Transverse colon (tissue), 4 donors: ENCODE measurements around the gene NUDT22. TPM values are rescaled to one million over a fixed set of nuclear protein-coding genes. Genes with fewer than 3 reads are reported as not detected.

Experiments used
- DNase-seq: peaks from one replicate; pipeline ENCODE4 v3.0.0-alpha.2; 2019
- H3K27ac ChIP-seq, 4 donors: fragments of 200-600 bp; sonication (generic); 2 replicates each; pipeline ENCODE4 v1.5.1; 2016 to 2018; ENCODE audit warnings: inconsistent platforms in 4 of 4
- H3K27me3 ChIP-seq: fragments of 200-600 bp; sonication (generic); 2 replicates; pipeline ENCODE4 v1.5.1; 2017; ENCODE audit warnings: inconsistent platforms
- H3K36me3 ChIP-seq, 4 donors: fragments of 200-600 bp; sonication (generic); 2 replicates each; pipeline ENCODE4 v1.5.1; 2017 to 2019; ENCODE audit warnings: inconsistent platforms in 4 of 4
- H3K4me1 ChIP-seq, 4 donors: fragments of 200-600 bp; sonication (generic); 2 replicates each; pipeline ENCODE4 v1.5.1; 2017 to 2020; ENCODE audit warnings: inconsistent platforms in 4 of 4
- H3K4me3 ChIP-seq, 4 donors: fragments of 200-600 bp; sonication (generic); 1 replicate in 1 of 4; 2 replicates in 3 of 4; pipeline versions ENCODE4 v1.5.1 to v1.6.1; 2017 to 2019; ENCODE audit warnings: inconsistent platforms in 4 of 4
- H3K9me3 ChIP-seq, 2 donors: fragments of 200-600 bp; sonication (generic); 2 replicates each; pipeline ENCODE4 v1.5.1; 2017 to 2019; ENCODE audit warnings: inconsistent platforms in 2 of 2
- CTCF ChIP-seq, 5 experiments: fragments of 200-600 bp in 3 of 5; fragments of 450-650 bp in 2 of 5; sonication (generic) in 3 of 5; IDR thresholded peaks; 1 replicate in 2 of 5; 2 replicates in 3 of 5; pipeline ENCODE4 v1.5.1; 2016 to 2017; ENCODE audit warnings: antibody characterized with exemption in 5 of 5, inconsistent platforms in 3 of 5, mild to moderate bottlenecking in 2 of 5, moderate library complexity in 1 of 5
- EP300 ChIP-seq: sonication (generic); formaldehyde crosslinking; IDR thresholded peaks from one replicate; pipeline ENCODE4 v1.6.1; 2017; ENCODE audit warnings: antibody characterized with exemption, low read depth
- POLR2A ChIP-seq: fragments of 450-650 bp; IDR thresholded peaks from one replicate; pipeline ENCODE4 v1.6.1; 2016; ENCODE audit warnings: antibody characterized with exemption, mild to moderate bottlenecking, moderate library complexity
- POLR2AphosphoS5 ChIP-seq, 3 donors: sonication (generic); formaldehyde crosslinking; IDR thresholded peaks; one replicate each; pipeline ENCODE4 v1.6.1; 2016; ENCODE audit warnings: antibody characterized with exemption in 3 of 3
- WGBS, 2 donors: methylation state at CpG; one replicate each; pipeline ENCODE4 v1.1.5; 2018; ENCODE audit warnings: low coverage in 1 of 2; 5-methylcytosine and 5-hydroxymethylcytosine counted together
- in situ Hi-C, 4 donors: fragments of 200-750 bp; cut with MboI; loops; one replicate each; pipeline versions ENCODE4 v1.15.0 to v1.15.1; 2017; ENCODE audit warnings: low sequenced_read_pairs in 3 of 4, low pct_ligation_motif_present in 1 of 4, low pct_unique_long_range_greater_than_20kb in 1 of 4
- intact Hi-C: fragments of 100-400 bp; cut with DNase I; formaldehyde crosslinking; loops from one replicate; pipeline ENCODE4 v1.15.1; 2023; ENCODE audit warnings: low total_unique reads
- total RNA-seq, 4 donors: library from RNA; depleted of rRNA; stranded (reverse); fragments of >200 nt; gene quantifications; one replicate each; pipeline ENCODE4 v1.1.0, GENCODE V29; 2016

NUDT22 gene
- total RNA-seq, 4 donors from 2014 or later, result 84.0 to 215 (median 127) TPM

GRCh38 chr11:64268025-64268892 lies 42.2 kb downstream of the NUDT22 start:
- Histone ChIP-seq H3K9me3 (no peaks in the 10 kb centered on the region), H3K36me3 (peaks cover 0 to 11% (median 3%) of the 10 kb centered on the region in 4 donors), H3K27ac (peak overlapping the region; percentile 97 to 99 (median 98)), H3K4me3 (peak overlapping the region in 3 of 4 donors; percentile 64 to 85 (median 67)), H3K27me3 (no peaks in the 10 kb centered on the region), H3K4me1 (peaks cover 10 to 43% (median 37%) of the 10 kb centered on the region in 4 donors)
- in situ Hi-C loops, result no loop called here
- no peak for TF ChIP-seq POLR2A
- TF ChIP-seq CTCF (IDR thresholded peaks at IDR 0.05), result peak in 2 of 5 experiments; percentile 24 to 31
- TF ChIP-seq EP300, result no peak
- peak in 1 of 3 donors; percentile 3 for TF ChIP-seq POLR2AphosphoS5 (IDR thresholded peaks at IDR 0.05)
- DNase-seq, result peak; percentile 75
- WGBS, 2 donors, result 33 to 44% methylated on average over 3 to 23 of the region's 23 CpGs
- intact Hi-C loops, result no loop called here

- intact Hi-C loops (no loop called here), in situ Hi-C loops (no loop called here)
- Histone ChIP-seq H3K27ac (peak overlapping the region; percentile 97 to 99 (median 98)), H3K4me1 (peaks cover 10 to 48% (median 39%) of the 10 kb centered on the region in 4 donors), H3K9me3 (no peaks in the 10 kb centered on the region), H3K36me3 (peaks cover 0 to 8% (median 3%) of the 10 kb centered on the region in 4 donors), H3K27me3 (no peaks in the 10 kb centered on the region), H3K4me3 (peak overlapping the region; percentile 51 to 85 (median 66))
- 0% methylated on average over 26 of the region's 34 CpGs; no CpG with 5 or more reads in 1 of the 2 donors for whole genome bisulfite sequencing, 2 donors
- no peak for TF ChIP-seq POLR2A
- TF ChIP-seq POLR2AphosphoS5 (IDR thresholded peaks at IDR 0.05), result no peak
- TF ChIP-seq CTCF (IDR thresholded peaks at IDR 0.05), result no peak
- no peak for TF ChIP-seq EP300
- DNase-seq, result peak; percentile 75
Measured at GRCh38 chr11:64268893-64269539, 42.9 kb downstream of the NUDT22 start.

- Histone ChIP-seq H3K27me3 (no peaks in the 10 kb centered on the region), H3K4me1 (peaks cover 10 to 52% (median 40%) of the 10 kb centered on the region in 4 donors), H3K27ac (peak overlapping the region; percentile 97 to 99 (median 98)), H3K9me3 (no peaks in the 10 kb centered on the region), H3K4me3 (peak overlapping the region; percentile 51 to 85 (median 66)), H3K36me3 (peaks cover 0 to 8% (median 3%) of the 10 kb centered on the region in 4 donors)
- TF ChIP-seq POLR2A (peak; percentile 66), CTCF (IDR thresholded peaks at IDR 0.05) (peak in 1 of 5 experiments; percentile 9), POLR2AphosphoS5 (IDR thresholded peaks at IDR 0.05) (peak; percentile 76 to 96 (median 84)), EP300 (no peak)
- in situ Hi-C loops, result no loop called here
- peak; percentile 98 for DNase-seq
- WGBS, 2 donors, result 1% methylated on average over 44 of the region's 58 CpGs; no CpG with 5 or more reads in 1 of the 2 donors
- intact Hi-C loops, result no loop called here
Measured at GRCh38 chr11:64269540-64270220, 43.6 kb downstream of the NUDT22 start.
